AG10803 (cell line): ENCODE data around the gene SIX5.

Source experiments
- DNase-seq: peaks from one replicate; pipeline ENCODE4 v3.0.0; 2010; ENCODE audit warnings: low read depth
- H3K4me3 ChIP-seq: 2 replicates; pipeline ENCODE4 v1.5.1; 2011; ENCODE audit warnings: mild to moderate bottlenecking, low read length, control low read depth
- CTCF ChIP-seq: conservative IDR thresholded peaks from 2 replicates; pipeline ENCODE4 v1.5.1; 2011; ENCODE audit warnings: mild to moderate bottlenecking, low read length, control low read depth, inconsistent platforms

Gene SIX5

GRCh38 chr19:45792470-45793177 lies 23.6 kb upstream of the SIX5 start, which contains the start of gene DMWD:
DMWD (minus strand) TSS chr19:45792845; CDS start chr19:45792756, 89 bp downstream.
- TF ChIP-seq CTCF, result no peak
- peak within 1 kb of the TSS; percentile 88 for H3K4me3 ChIP-seq
- peak; percentile 98 for DNase-seq

- no peak for TF ChIP-seq CTCF
- DNase-seq, result no peak
Observed at GRCh38 chr19:45791744-45792469, 22.9 kb upstream of the SIX5 start.

GRCh38 chr19:45790942-45791341 lies 21.9 kb upstream of the SIX5 start:
- TF ChIP-seq CTCF, result no peak
- no peak for DNase-seq
- H3K4me3 ChIP-seq, result peak overlapping the region; percentile 88

More at GRCh38 chr19:45791744-45792469, 22.9 kb upstream of the SIX5 start:
- peak overlapping the region; percentile 88 for H3K4me3 ChIP-seq

GRCh38 chr19:45789035-45789786 lies 20.2 kb upstream of the SIX5 start:
- DNase-seq, result no peak
- no peak for TF ChIP-seq CTCF
- no peak overlapping the region for H3K4me3 ChIP-seq

- TF ChIP-seq CTCF, result no peak
- DNase-seq, result no peak
- no peak overlapping the region for H3K4me3 ChIP-seq
Observed at GRCh38 chr19:45786533-45786894, 17.5 kb upstream of the SIX5 start.

- DNase-seq, result no peak
- TF ChIP-seq CTCF, result no peak
- no peak overlapping the region for H3K4me3 ChIP-seq
Observed at GRCh38 chr19:45785781-45786532, 16.9 kb upstream of the SIX5 start.
